Neuron (in vitro differentiated cells): ENCODE measurements around the gene PPP2CA.
"Not testable (repeated sequence)": the region's sequence is repeated elsewhere in the genome, so short reads cannot be mapped to it uniquely, and the experiment has no call there.

Experiments used
- H2AFZ ChIP-seq: one replicate; pipeline ENCODE4 v1.6.1; 2013; ENCODE audit warnings: low read depth, mild to moderate bottlenecking, inconsistent platforms, low read length, moderate library complexity
- H3K27me3 ChIP-seq: one replicate; pipeline ENCODE4 v1.6.1; 2013; ENCODE audit warnings: low read length; ENCODE audit not compliant: insufficient read depth
- H3K36me3 ChIP-seq: one replicate; pipeline ENCODE4 v1.6.1; 2013; ENCODE audit warnings: low read length; ENCODE audit not compliant: insufficient read depth
- H3K4me1 ChIP-seq: one replicate; pipeline ENCODE4 v1.6.1; 2013; ENCODE audit warnings: low read length; ENCODE audit not compliant: insufficient read depth
- H3K4me3 ChIP-seq: 2 replicates; pipeline ENCODE4 v1.5.1; 2013; ENCODE audit warnings: mild to moderate bottlenecking, low read length, moderate library complexity
- H3K9me3 ChIP-seq: one replicate; pipeline ENCODE4 v1.6.1; 2013; ENCODE audit warnings: low read length

Gene PPP2CA

GRCh38 chr5:134228624-134229023, 2.8 kb upstream of the PPP2CA start:
- H2AFZ ChIP-seq: no peak overlapping the region
- H3K4me3 ChIP-seq: no peak overlapping the region
- H3K36me3 ChIP-seq: no peaks in the 10 kb centered on the region
- no peaks in the 10 kb centered on the region for H3K9me3 ChIP-seq
- H3K27me3 ChIP-seq: no peaks in the 10 kb centered on the region
- H3K4me1 ChIP-seq: peaks cover 13% of the 10 kb centered on the region

DNA sequence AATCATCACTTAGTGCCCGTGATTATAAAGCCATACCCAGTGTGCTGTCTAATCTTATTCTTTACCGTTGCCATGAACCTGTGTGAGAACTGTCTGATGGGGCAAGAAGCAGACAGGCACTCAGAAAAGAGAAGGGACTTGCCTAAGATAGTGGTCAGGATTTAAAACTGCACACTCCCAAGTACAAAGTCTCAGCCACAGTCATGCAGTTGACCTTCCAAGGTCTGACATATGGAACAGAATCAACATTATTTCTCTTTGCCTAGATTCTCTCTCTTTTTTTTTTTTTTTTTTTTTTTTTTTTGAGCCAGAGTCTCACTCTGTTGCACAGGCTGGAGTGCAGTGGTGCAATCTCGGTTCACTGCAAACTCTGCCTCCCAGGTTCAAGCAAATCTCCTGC, 1.9 kb upstream of the PPP2CA start:
- H3K27me3 ChIP-seq: no peaks in the 10 kb centered on the region
- no peak overlapping the region for H3K4me3 ChIP-seq
- no peak overlapping the region for H2AFZ ChIP-seq
- H3K9me3 ChIP-seq: no peaks in the 10 kb centered on the region
- H3K4me1 ChIP-seq: peaks cover 21% of the 10 kb centered on the region
- H3K36me3 ChIP-seq: no peaks in the 10 kb centered on the region

GRCh38 chr5:134227259-134227658, 1.4 kb upstream of the PPP2CA start:
- H3K9me3 ChIP-seq: no peaks in the 10 kb centered on the region
- peaks cover 26% of the 10 kb centered on the region for H3K4me1 ChIP-seq
- H3K27me3 ChIP-seq: no peaks in the 10 kb centered on the region
- no peak overlapping the region for H2AFZ ChIP-seq
- no peaks in the 10 kb centered on the region for H3K36me3 ChIP-seq
- peak overlapping the region; percentile 97 for H3K4me3 ChIP-seq

- peaks cover 2% of the 10 kb centered on the region for H3K36me3 ChIP-seq
- peak overlapping the region; percentile 84 for H2AFZ ChIP-seq
- H3K27me3 ChIP-seq: no peaks in the 10 kb centered on the region
- H3K9me3 ChIP-seq: no peaks in the 10 kb centered on the region
- peaks cover 28% of the 10 kb centered on the region for H3K4me1 ChIP-seq
- peak overlapping the region; percentile 97 for H3K4me3 ChIP-seq
Measured at GRCh38 chr5:134226441-134227192, 744 bp upstream of the PPP2CA start.

DNA sequence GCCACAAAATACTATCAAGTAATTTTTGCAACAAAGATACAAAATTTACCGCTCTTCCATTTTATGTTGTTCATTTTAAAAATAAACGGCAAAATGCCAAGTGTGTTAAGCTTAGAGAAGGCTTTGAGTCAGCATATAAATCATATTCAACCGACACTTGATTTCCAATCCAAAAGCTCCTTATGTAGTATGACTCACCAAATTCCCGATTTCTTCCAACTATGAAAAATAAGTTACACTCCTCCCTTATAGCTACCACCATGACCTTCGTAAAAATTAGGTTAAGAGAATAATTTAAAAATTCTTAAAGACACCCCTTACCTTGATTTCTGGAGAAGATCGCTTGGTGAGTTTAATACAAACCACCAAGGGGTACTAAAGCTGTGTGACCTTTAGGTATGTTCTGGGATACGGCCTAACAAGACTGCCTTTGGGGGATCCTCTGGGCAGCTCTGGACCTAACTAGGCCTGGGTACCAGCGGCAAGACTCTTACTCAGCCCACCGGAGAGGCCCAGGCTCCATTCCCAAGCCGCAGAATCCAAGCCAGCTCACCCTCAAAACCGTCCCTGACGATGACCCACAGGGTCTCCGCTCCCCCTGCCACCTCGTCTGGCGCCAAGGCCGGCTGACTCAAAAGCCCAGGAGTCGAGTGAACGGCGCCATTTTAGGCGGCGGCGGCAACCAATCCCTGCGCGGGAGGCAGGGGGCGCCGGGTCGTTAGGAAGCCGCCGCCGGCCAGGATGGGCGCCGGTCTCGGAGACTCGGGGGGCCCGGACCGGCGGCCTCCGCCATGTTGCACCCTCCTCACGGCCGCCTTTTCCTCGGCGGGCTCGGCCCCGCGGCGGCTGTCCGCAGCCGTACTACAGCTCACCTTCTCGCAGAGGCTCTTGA, 739 bp downstream of the PPP2CA start:
- Histone ChIP-seq H2AFZ (peak overlapping the region; percentile 52), H3K4me3 (peak overlapping the region; percentile 97), H3K4me1 (peaks cover 28% of the 10 kb centered on the region), H3K36me3 (peaks cover 11% of the 10 kb centered on the region), H3K9me3 (no peaks in the 10 kb centered on the region), H3K27me3 (no peaks in the 10 kb centered on the region)

GRCh38 chr5:134223406-134224248, 2.2 kb downstream of the PPP2CA start:
- H3K4me1 ChIP-seq: peaks cover 28% of the 10 kb centered on the region
- H3K27me3 ChIP-seq: no peaks in the 10 kb centered on the region
- H3K9me3 ChIP-seq: no peaks in the 10 kb centered on the region
- peaks cover 11% of the 10 kb centered on the region for H3K36me3 ChIP-seq
- no peak overlapping the region for H2AFZ ChIP-seq
- peak overlapping the region; percentile 97 for H3K4me3 ChIP-seq

DNA sequence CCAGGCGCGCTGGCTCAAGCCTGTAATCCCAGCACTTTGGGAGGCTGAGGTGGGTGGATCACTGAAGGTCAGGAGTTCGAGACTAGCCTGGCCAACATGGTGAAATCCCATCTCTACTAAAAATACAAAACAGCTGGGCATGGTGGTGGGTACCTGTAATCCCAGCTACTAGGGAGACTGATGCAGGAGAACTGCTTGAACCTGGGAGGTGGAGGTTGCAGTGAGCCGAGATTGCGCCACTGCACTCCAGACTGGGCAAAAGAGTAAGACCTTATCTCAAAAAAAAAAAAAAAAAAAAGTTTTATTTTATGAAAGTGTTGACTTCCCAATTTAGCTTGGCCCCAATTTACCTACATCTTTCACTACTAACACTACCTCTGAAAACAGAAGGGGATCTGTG, 4.2 kb downstream of the PPP2CA start:
- H3K36me3 ChIP-seq: peaks cover 13% of the 10 kb centered on the region
- H3K4me1 ChIP-seq: peaks cover 21% of the 10 kb centered on the region
- H3K27me3 ChIP-seq, H3K9me3 ChIP-seq, H2AFZ ChIP-seq, H3K4me3 ChIP-seq: not testable (repeated sequence)

DNA sequence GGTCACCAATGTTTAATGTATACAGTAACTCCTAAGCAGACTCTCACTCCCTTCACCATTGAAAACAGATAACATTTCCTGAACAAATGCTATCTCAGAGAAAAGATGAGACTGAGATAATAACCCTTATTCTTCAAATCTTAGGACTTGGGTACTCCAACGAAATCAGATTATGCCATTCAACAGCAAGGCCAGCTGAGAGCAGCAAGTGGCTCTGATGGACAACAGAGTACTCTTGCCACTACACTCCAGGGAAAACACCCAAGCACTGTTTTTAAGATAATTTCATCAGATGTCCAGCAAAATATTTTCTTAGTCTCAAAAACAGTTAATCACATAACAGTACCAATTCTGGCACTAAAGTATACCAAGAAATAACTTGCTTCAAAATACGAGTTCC, 10.1 kb downstream of the PPP2CA start:
- Histone ChIP-seq H2AFZ (no peak overlapping the region), H3K4me1 (no peaks in the 10 kb centered on the region), H3K36me3 (peaks cover 4% of the 10 kb centered on the region), H3K4me3 (no peak overlapping the region), H3K27me3 (no peaks in the 10 kb centered on the region), H3K9me3 (peaks cover 14% of the 10 kb centered on the region)

DNA sequence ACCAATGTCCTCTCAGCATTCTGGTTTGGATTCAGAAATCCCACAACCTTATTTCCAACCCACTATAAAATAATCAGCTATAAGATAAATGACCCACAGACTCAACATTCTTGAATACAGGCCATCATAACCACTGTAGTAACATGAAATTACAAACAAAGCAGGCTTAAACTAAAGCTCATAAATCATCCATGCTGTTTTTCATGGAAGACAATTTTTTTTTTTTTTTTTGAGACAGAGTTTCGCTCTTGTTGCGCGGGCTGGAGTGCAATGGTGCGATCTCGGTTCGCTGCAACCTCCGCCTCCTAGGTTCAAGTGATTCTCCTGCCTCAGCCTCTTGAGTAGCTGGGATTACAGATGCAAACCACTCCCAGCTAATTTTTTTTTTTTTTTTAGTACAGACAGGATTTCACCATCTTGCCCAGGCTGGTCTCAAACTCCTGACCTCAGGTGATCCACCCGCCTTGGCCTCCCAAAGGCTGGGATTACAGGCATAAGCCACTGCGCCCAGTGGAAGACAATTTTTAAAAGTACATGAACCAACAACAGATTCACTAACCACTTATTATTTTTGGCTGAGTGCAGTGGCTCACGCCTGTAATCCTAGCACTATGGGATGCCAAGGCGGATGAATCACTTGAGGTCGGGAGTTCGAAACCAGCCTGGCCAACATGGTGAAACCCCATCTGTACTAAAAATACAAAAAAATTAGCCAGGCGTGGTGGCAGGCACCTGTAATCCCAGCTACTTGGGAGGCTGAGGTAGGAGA, 14.4 kb downstream of the PPP2CA start:
- H3K36me3 ChIP-seq: not testable (repeated sequence)

GRCh38 chr5:134209477-134210245, 16.2 kb downstream of the PPP2CA start:
- Histone ChIP-seq H3K36me3 (peaks cover 9% of the 10 kb centered on the region), H3K4me1 (no peaks in the 10 kb centered on the region), H3K27me3 (no peaks in the 10 kb centered on the region), H3K9me3 (peaks cover 12% of the 10 kb centered on the region), H2AFZ (no peak overlapping the region), H3K4me3 (no peak overlapping the region)

More for the DNA sequence above, 14.4 kb downstream of the PPP2CA start:
- H3K27me3 ChIP-seq, H3K4me3 ChIP-seq, H2AFZ ChIP-seq, H3K4me1 ChIP-seq: not testable (repeated sequence)
- H3K9me3 ChIP-seq: peaks cover 12% of the 10 kb centered on the region

DNA sequence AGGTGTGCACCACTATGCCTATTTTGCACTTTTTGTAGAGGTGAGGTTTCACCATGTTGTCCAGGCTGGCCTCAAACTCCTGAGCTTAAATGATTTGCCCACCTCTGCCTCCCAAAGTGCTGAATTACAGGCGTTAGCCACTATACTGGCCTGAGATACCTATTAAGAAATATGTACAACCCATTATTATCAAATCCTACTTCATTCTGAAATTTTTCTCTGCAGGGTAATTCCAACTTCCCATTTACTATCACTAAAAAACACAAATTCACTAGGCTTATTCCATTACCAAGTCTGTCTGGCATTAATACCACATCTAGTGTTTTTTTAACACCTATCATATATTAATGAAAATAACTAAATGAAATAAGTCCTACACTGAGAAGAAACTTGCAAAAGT, 18.2 kb downstream of the PPP2CA start:
- Histone ChIP-seq H2AFZ (no peak overlapping the region), H3K36me3 (peaks cover 26% of the 10 kb centered on the region)

More for the DNA sequence above, 18.2 kb downstream of the PPP2CA start:
- Histone ChIP-seq H3K9me3 (peaks cover 2% of the 10 kb centered on the region), H3K4me3 (no peak overlapping the region), H3K27me3 (no peaks in the 10 kb centered on the region), H3K4me1 (no peaks in the 10 kb centered on the region)
